K562 (cell line): Measurements from ENCODE around the gene FOXO3. TPM values are rescaled to one million over a fixed set of nuclear protein-coding genes. Genes with fewer than 3 reads are reported as not detected.

Experiments used
- BMI1 ChIP-seq: fragments of 150-350 bp; IDR thresholded peaks from 2 replicates; pipeline ENCODE4 v1.6.1; 2014; ENCODE audit warnings: low read length
- BRD9 ChIP-seq: fragments of 450-650 bp; IDR thresholded peaks from 2 replicates; pipeline ENCODE4 v1.6.1; 2018; ENCODE audit warnings: low read depth; ENCODE audit not compliant: partially characterized antibody
- CBX1 ChIP-seq: sonication (generic); IDR thresholded peaks from 2 replicates; pipeline ENCODE4 v1.6.1; 2016; ENCODE audit warnings: antibody characterized with exemption, low read depth, mild to moderate bottlenecking
- CHD2 ChIP-seq: IDR thresholded peaks from 2 replicates; pipeline ENCODE4 v1.6.1; 2011; ENCODE audit warnings: low read depth, low read length
- CREB3 ChIP-seq: fragments of 450-650 bp; conservative IDR thresholded peaks from 2 replicates; pipeline ENCODE4 v1.6.1; 2016; ENCODE audit warnings: missing genetic modification characterization, low read depth, mild to moderate bottlenecking, missing compliant biosample characterization, moderate library complexity
- CTCF ChIP-seq, 3 experiments: IDR thresholded peaks in 2 of 3; conservative IDR thresholded peaks in 1 of 3; 2 replicates each; pipeline ENCODE4 v1.5.1; 2011 to 2012; ENCODE audit warnings: low read length in 3 of 3, mild to moderate bottlenecking in 3 of 3, control low read depth in 2 of 3, improper control_type of control experiment in 1 of 3, inconsistent platforms in 1 of 3, low read depth in 1 of 3, mixed read lengths in 1 of 3, moderate library complexity in 1 of 3; ENCODE audit not compliant: insufficient read depth in 2 of 3
- EP400 ChIP-seq: fragments of 450-650 bp; IDR thresholded peaks from 2 replicates; pipeline ENCODE4 v1.6.1; 2017; ENCODE audit warnings: antibody characterized with exemption, mild to moderate bottlenecking, moderate library complexity
- ETS2 ChIP-seq: IDR thresholded peaks from 2 replicates; pipeline ENCODE4 v1.6.1; 2016; ENCODE audit warnings: borderline replicate concordance, missing genetic modification characterization, mild to moderate bottlenecking, moderate library complexity, missing compliant biosample characterization; ENCODE audit not compliant: poor library complexity, severe bottlenecking
- FOXP4 ChIP-seq: sonication (generic); formaldehyde crosslinking; IDR thresholded peaks from 2 replicates; pipeline ENCODE4 v1.8.0; 2022; ENCODE audit warnings: mild to moderate bottlenecking, missing genetic modification reagents, borderline replicate concordance
- HMG20B ChIP-seq: fragments of 250-450 bp; sonication (Bioruptor Pico); IDR thresholded peaks from 2 replicates; pipeline ENCODE4 v1.5.0; 2021; ENCODE audit warnings: mild to moderate bottlenecking
- HMGXB4 ChIP-seq: sonication (generic); formaldehyde crosslinking; IDR thresholded peaks from 2 replicates; pipeline ENCODE4 v1.8.1; 2023; ENCODE audit warnings: mild to moderate bottlenecking, missing genetic modification reagents
- MEF2A ChIP-seq: IDR thresholded peaks from 2 replicates; pipeline ENCODE4 v1.6.1; 2011; ENCODE audit warnings: low read depth, mild to moderate bottlenecking, low read length, moderate library complexity; ENCODE audit not compliant: control insufficient read depth
- POLR2B ChIP-seq: fragments of 450-650 bp; IDR thresholded peaks from 2 replicates; pipeline ENCODE4 v1.6.1; 2018; ENCODE audit warnings: low read depth; ENCODE audit not compliant: partially characterized antibody
- SMARCC2 ChIP-seq: fragments of 450-650 bp; IDR thresholded peaks from 2 replicates; pipeline ENCODE4 v1.6.1; 2017; ENCODE audit warnings: antibody characterized with exemption, moderate library complexity, mild to moderate bottlenecking, low read depth
- TBL1XR1 ChIP-seq, 2 experiments: IDR thresholded peaks; 2 replicates each; pipeline ENCODE4 v1.6.1; 2012; ENCODE audit warnings: improper control_type of control experiment in 2 of 2, low read length in 2 of 2, mild to moderate bottlenecking in 1 of 2
- TCF15 ChIP-seq: fragments of 250-450 bp; sonication (Bioruptor Pico); IDR thresholded peaks from 2 replicates; pipeline ENCODE4 v1.8.0; 2022; ENCODE audit warnings: moderate library complexity, mild to moderate bottlenecking, inconsistent platforms
- THRAP3 ChIP-seq: fragments of 450-650 bp; IDR thresholded peaks from 2 replicates; pipeline ENCODE4 v1.6.1; 2016; ENCODE audit warnings: mild to moderate bottlenecking, inconsistent platforms, borderline replicate concordance
- ZBED1 ChIP-seq: IDR thresholded peaks from 2 replicates; pipeline ENCODE4 v1.6.1; 2014
- ZBTB7A ChIP-seq: IDR thresholded peaks from 2 replicates; pipeline ENCODE4 v1.6.1; 2011; ENCODE audit warnings: low read depth, mild to moderate bottlenecking, low read length, moderate library complexity, borderline replicate concordance; ENCODE audit not compliant: control insufficient read depth
- ZNF75A ChIP-seq: fragments of 450-650 bp; formaldehyde crosslinking; IDR thresholded peaks from 2 replicates; pipeline ENCODE4 v1.4.0; 2020; ENCODE audit warnings: mild to moderate bottlenecking
- polyA plus RNA-seq, 8 experiments: library from polyadenylated mRNA; depleted of rRNA in 4 of 8; stranded (reverse) in 5 of 8; unstranded in 3 of 8; fragments of >200 nt; fragmentation: Nextera tagmentation in 2 of 8; fragmentation: Illumina TruSeq in 1 of 8; extraction: Ambion mirVana in 2 of 8; extraction: Trizol in 1 of 8; gene quantifications; 2 replicates each; pipeline versions ENCODE4 v1.2.1 to v1.2.3, GENCODE V29; 2011 to 2014; ENCODE audit warnings: inconsistent platforms in 1 of 8, missing spikeins in 1 of 8
- total RNA-seq, 7 experiments: library from RNA; depleted of rRNA in 6 of 7; stranded (reverse); fragments of >200 nt in 6 of 7; fragmentation: Illumina TruSeq in 2 of 7; extraction: Trizol in 2 of 7; gene quantifications; 2 replicates each; pipeline versions ENCODE4 v1.2.1 to v1.2.3, GENCODE V29; 2011 to 2021; ENCODE audit warnings: low replicate concordance in 1 of 7

Gene FOXO3
- total and polyA plus RNA-seq, 9 of the 15 experiments (the other 6 are each of a cell fraction or from before 2014, with no cell fraction given), result 3.0 to 14.6 (median 6.0) TPM

GRCh38 chr6:108578595-108579327 is 18.0 kb downstream of the FOXO3 start (continued):
- TF ChIP-seq FOXP4 (CRISPR knock-in tag), result no peak
- no peak for TF ChIP-seq BMI1
- no peak for TF ChIP-seq ETS2 (tag)
- peak; percentile 81 to 99; a peak in 3 of 4 replicates for TF ChIP-seq TBL1XR1 (IDR thresholded peaks at IDR 0.05; ENCODE audit: low read length in 2 of 2)
- no peak for TF ChIP-seq THRAP3
- TF ChIP-seq HMGXB4 (CRISPR knock-in tag), result no peak
- no peak for TF ChIP-seq CREB3 (tag)
- no peak for TF ChIP-seq POLR2B
- no peak for TF ChIP-seq ZBED1
- no peak for TF ChIP-seq ZNF75A (CRISPR knock-in tag)
- peak; percentile 48; the same call in 1 of the 2 replicates for TF ChIP-seq MEF2A
- TF ChIP-seq CTCF (IDR thresholded peaks at IDR 0.05 in 2 of 3, conservative IDR thresholded peaks at IDR 0.05 in 1 of 3; ENCODE audit: insufficient read depth in 2 of 3, low read depth in 1 of 3, low read length in 3 of 3), result no peak
- peak; percentile 59; the same call in 1 of the 2 replicates for TF ChIP-seq EP400
- no peak for TF ChIP-seq CBX1
- no peak for TF ChIP-seq CHD2
- TF ChIP-seq SMARCC2, result peak; percentile 94
- TF ChIP-seq BRD9, result peak; percentile 42
- TF ChIP-seq HMG20B, result no peak
- TF ChIP-seq TCF15 (CRISPR knock-in tag), result no peak
- TF ChIP-seq ZBTB7A, result no peak
